Fibroblast of skin of back (primary cell): ENCODE data around the gene CNGA1. TPM values are rescaled to one million over a fixed set of nuclear protein-coding genes. Genes with fewer than 3 reads are reported as not detected.

Source experiments
- DNase-seq: peaks from one replicate; pipeline ENCODE4 v3.0.0-alpha.2; 2013
- polyA plus RNA-seq, 2 experiments: library from polyadenylated mRNA; unstranded; fragments of 120-200 nt; gene quantifications; one replicate each; pipeline ENCODE4 v1.2.1, GENCODE V29; 2013; ENCODE audit not compliant: insufficient read length in 2 of 2

CNGA1 gene
- polyA plus RNA-seq (2013, experiment 1 of 2; ENCODE audit: insufficient read length): not detected
- polyA plus RNA-seq (2013, experiment 2 of 2; ENCODE audit: insufficient read length): not detected

- DNase-seq: peak; percentile 70
Observed at GRCh38 chr4:48016141-48017107, at the start of gene CNGA1, which contains the start of gene NIPAL1. Gene CNGA1, minus strand, starts transcription at chr4:48016681. Its CDS starts 63,992 bp downstream, at chr4:47952689. Gene NIPAL1, plus strand, starts transcription at chr4:48016772. Its CDS starts 68 bp downstream, at chr4:48016840.

- no peak for DNase-seq
Observed at GRCh38 chr4:48065587-48066052, 49.1 kb upstream of the CNGA1 start.

- no peak for DNase-seq
Observed at GRCh38 chr4:48064349-48064748, 47.9 kb upstream of the CNGA1 start.

- no peak for DNase-seq
Observed at GRCh38 chr4:48058617-48059530, 42.4 kb upstream of the CNGA1 start.

- DNase-seq: no peak
Observed at GRCh38 chr4:48051078-48051477, 34.6 kb upstream of the CNGA1 start.

GRCh38 chr4:48049483-48049882 lies 33.0 kb upstream of the CNGA1 start:
- no peak for DNase-seq

- no peak for DNase-seq
Observed at GRCh38 chr4:48047896-48048295, 31.4 kb upstream of the CNGA1 start.

GRCh38 chr4:48047421-48047844 lies 31.0 kb upstream of the CNGA1 start:
- DNase-seq: no peak

GRCh38 chr4:48046059-48046458 lies 29.6 kb upstream of the CNGA1 start:
- no peak for DNase-seq

- DNase-seq: no peak
Observed at GRCh38 chr4:48044298-48044697, 27.8 kb upstream of the CNGA1 start.

- DNase-seq: no peak
Observed at GRCh38 chr4:48043504-48043903, 27.0 kb upstream of the CNGA1 start.

GRCh38 chr4:48042979-48043461 lies 26.5 kb upstream of the CNGA1 start:
- no peak for DNase-seq

GRCh38 chr4:48041535-48042137 lies 25.2 kb upstream of the CNGA1 start:
- DNase-seq: no peak

GRCh38 chr4:48039561-48039960 lies 23.1 kb upstream of the CNGA1 start:
- DNase-seq: no peak

- no peak for DNase-seq
Observed at GRCh38 chr4:48038666-48039065, 22.2 kb upstream of the CNGA1 start.

- DNase-seq: no peak
Observed at GRCh38 chr4:48037117-48037462, 20.6 kb upstream of the CNGA1 start.

GRCh38 chr4:48035952-48036351 lies 19.5 kb upstream of the CNGA1 start:
- DNase-seq: no peak

- DNase-seq: peak; percentile 21
Observed at GRCh38 chr4:48033825-48034413, 17.4 kb upstream of the CNGA1 start.

- no peak for DNase-seq
Observed at GRCh38 chr4:48033412-48033811, 16.9 kb upstream of the CNGA1 start.

GRCh38 chr4:48032721-48033120 lies 16.2 kb upstream of the CNGA1 start:
- no peak for DNase-seq

GRCh38 chr4:48031802-48032525 lies 15.5 kb upstream of the CNGA1 start:
- peak; percentile 50 for DNase-seq
